AG04450 (cell line): ENCODE results near the gene SLC39A5. TPM values are rescaled to one million over a fixed set of nuclear protein-coding genes. Genes with fewer than 3 reads are reported as not detected.

Experiments
- CTCF ChIA-PET: fragments of 300-600, 350-600 bp; formaldehyde crosslinking; extraction: SDS; loops from one replicate; lab custom pipeline; 2022; ENCODE audit warnings: antibody characterized with exemption, inconsistent platforms; lab: Charles Lee
- POLR2A ChIA-PET: fragments of 350-600 bp; formaldehyde crosslinking; extraction: SDS; loops from one replicate; lab custom pipeline; 2021; ENCODE audit warnings: antibody characterized with exemption, inconsistent platforms; lab: Yijun Ruan, JAX
- DNase-seq: peaks from one replicate; pipeline ENCODE4 v3.0.0-alpha.2; 2011; ENCODE audit warnings: low read depth, low spot score
- H3K27ac ChIP-seq: one replicate; pipeline ENCODE4 v1.5.1; 2012; ENCODE audit warnings: low read depth, low read length, control low read depth
- H3K27me3 ChIP-seq: one replicate; pipeline ENCODE4 v1.6.0; 2012; ENCODE audit warnings: low read length; ENCODE audit not compliant: control insufficient read depth, insufficient read depth
- H3K4me3 ChIP-seq: 2 replicates; pipeline ENCODE4 v1.5.1; 2011; ENCODE audit warnings: mild to moderate bottlenecking, low read depth, low read length, control low read depth
- H3K9me3 ChIP-seq: 2 replicates; pipeline ENCODE4 v1.5.1; 2012; ENCODE audit warnings: low read length; ENCODE audit not compliant: control insufficient read depth, insufficient read depth
- polyA plus RNA-seq: library from polyadenylated mRNA; depleted of rRNA; stranded (reverse); fragments of >200 nt; gene quantifications from 2 replicates; pipeline ENCODE4 v1.2.3, GENCODE V29; 2011
- TF ChIP-seq, protein P1 (sequence below): IDR thresholded peaks from 2 replicates; pipeline ENCODE4 v1.5.1; 2011; ENCODE audit warnings: low read depth, low read length, control low read depth, inconsistent platforms

SLC39A5 gene
- polyA plus RNA-seq, 1 experiment: not detected

- TF ChIP-seq, protein P1, sequence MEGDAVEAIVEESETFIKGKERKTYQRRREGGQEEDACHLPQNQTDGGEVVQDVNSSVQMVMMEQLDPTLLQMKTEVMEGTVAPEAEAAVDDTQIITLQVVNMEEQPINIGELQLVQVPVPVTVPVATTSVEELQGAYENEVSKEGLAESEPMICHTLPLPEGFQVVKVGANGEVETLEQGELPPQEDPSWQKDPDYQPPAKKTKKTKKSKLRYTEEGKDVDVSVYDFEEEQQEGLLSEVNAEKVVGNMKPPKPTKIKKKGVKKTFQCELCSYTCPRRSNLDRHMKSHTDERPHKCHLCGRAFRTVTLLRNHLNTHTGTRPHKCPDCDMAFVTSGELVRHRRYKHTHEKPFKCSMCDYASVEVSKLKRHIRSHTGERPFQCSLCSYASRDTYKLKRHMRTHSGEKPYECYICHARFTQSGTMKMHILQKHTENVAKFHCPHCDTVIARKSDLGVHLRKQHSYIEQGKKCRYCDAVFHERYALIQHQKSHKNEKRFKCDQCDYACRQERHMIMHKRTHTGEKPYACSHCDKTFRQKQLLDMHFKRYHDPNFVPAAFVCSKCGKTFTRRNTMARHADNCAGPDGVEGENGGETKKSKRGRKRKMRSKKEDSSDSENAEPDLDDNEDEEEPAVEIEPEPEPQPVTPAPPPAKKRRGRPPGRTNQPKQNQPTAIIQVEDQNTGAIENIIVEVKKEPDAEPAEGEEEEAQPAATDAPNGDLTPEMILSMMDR: peak; percentile 66
- Histone ChIP-seq H3K9me3 (no peaks in the 10 kb centered on the region), H3K27me3 (no peaks in the 10 kb centered on the region), H3K4me3 (peak within 1 kb of the TSS; percentile 88), H3K27ac (peak within 1 kb of the TSS; percentile 83)
- ChIA-PET POLR2A (interaction anchor here (0.6 to 3.3 kb wide), 19 partner anchors 13 to 499 kb away, joined by 3 to 30 read pairs (median 4); partner anchors contain the start of genes CNPY2, ESYT1, MYL6 and PA2G4), CTCF (interaction anchor here (0.5 to 6.2 kb wide), 47 partner anchors 9 to 451 kb away, joined by 3 to 96 read pairs (median 5); partner anchors contain the start of genes COQ10A, ESYT1, MYL6 and RNF41)
- DNase-seq: peak; percentile 65
Measured at GRCh38 chr12:56189099-56189917, 40.5 kb upstream of the SLC39A5 start, which contains the start of gene SMARCC2. SMARCC2 (minus strand) TSS chr12:56189483; CDS start chr12:56189461, 22 bp downstream.

DNA sequence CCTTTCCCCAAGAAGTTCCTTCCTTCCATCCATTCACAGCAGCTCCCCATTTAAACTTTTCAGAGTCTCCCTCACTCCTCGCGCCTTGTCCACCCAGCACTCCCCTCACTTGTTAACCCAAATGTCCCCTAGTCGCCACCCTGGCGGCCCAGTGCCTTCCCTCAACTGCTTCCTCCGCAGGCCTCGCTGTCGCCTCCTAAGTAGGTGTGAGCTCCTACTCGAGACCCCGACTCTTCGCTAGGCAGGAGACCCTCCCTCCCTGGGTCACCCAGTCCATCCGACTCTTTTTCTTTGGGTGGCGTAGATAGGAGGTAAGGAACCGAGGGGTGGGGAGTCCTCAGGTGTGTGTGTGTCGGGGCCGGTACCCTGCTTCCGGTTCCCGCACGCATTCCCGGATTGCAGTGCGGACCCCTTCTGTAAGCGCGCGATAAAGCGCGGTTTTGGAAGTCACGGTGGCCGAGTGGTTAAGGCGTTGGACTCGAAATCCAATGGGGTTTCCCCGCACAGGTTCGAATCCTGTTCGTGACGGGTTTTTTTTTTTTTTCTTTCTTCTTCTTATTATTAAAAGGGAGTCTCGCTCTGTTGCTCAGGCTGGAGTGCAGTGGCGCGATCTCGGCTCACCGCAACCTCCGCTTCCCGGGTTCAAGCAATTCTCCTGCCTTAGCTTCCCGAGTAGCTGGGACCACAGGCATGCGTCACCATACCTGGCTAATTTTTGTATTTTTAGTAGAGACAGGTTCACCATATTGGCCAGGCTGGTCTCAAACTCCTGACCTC lies 39.7 kb upstream of the SLC39A5 start:
- TF ChIP-seq, protein P1: no peak
- DNase-seq: peak; percentile 70
- ChIA-PET CTCF (interaction anchor here (0.5 to 6.2 kb wide), 35 partner anchors 9 to 452 kb away, joined by 3 to 96 read pairs (median 6); partner anchors contain the start of genes COQ10A, ESYT1, MYL6 and RNF41), POLR2A (interaction anchor here (0.6 to 3.3 kb wide), 16 partner anchors 28 to 498 kb away, joined by 3 to 30 read pairs (median 4); partner anchors contain the start of genes CNPY2, ESYT1, MYL6 and PA2G4)
- no peaks in the 10 kb centered on the region for H3K27me3 ChIP-seq
- no peaks in the 10 kb centered on the region for H3K9me3 ChIP-seq
- peak overlapping the region; percentile 88 for H3K4me3 ChIP-seq
- peak overlapping the region; percentile 83 for H3K27ac ChIP-seq

GRCh38 chr12:56190695-56191155 lies 39.1 kb upstream of the SLC39A5 start:
- CTCF ChIA-PET: interaction anchor here (1.2 to 6.2 kb wide), 2 partner anchors 31 to 68 kb away, joined by 3 to 73 read pairs; partner anchors contain the start of gene RNF41
- Histone ChIP-seq H3K4me3 (peak overlapping the region; percentile 88), H3K9me3 (no peaks in the 10 kb centered on the region), H3K27ac (no peak overlapping the region), H3K27me3 (no peaks in the 10 kb centered on the region)
- no peak for DNase-seq
- TF ChIP-seq, protein P1: no peak
- POLR2A ChIA-PET: interaction anchor here (1.3 to 1.4 kb wide), 2 partner anchors 31 to 217 kb away, joined by 5 read pairs; partner anchors contain the start of genes RAB5B and RNF41

GRCh38 chr12:56192582-56192981 lies 37.3 kb upstream of the SLC39A5 start:
- H3K27me3 ChIP-seq: no peaks in the 10 kb centered on the region
- DNase-seq: no peak
- TF ChIP-seq, protein P1: no peak
- no peak overlapping the region for H3K4me3 ChIP-seq
- H3K27ac ChIP-seq: no peak overlapping the region
- ChIA-PET POLR2A (no interaction called here), CTCF (interaction anchor here (0.6 to 6.2 kb wide), 10 partner anchors 10 to 313 kb away, joined by 3 to 73 read pairs (median 3); partner anchors contain the start of genes ESYT1 and RNF41)
- H3K9me3 ChIP-seq: no peaks in the 10 kb centered on the region
